ENCODE results near the gene TCF12. TPM values are rescaled to one million over a fixed set of nuclear protein-coding genes. Genes with fewer than 3 reads are reported as not detected.

The TCF12 gene
- total and polyA plus RNA-seq, 7 experiments from 2014 or later, result 51.3 to 99.4 (median 79.9) TPM

GRCh38 chr15:56963126-56963525, 44.7 kb downstream of the TCF12 start:
- H3K36me3 ChIP-seq (ENCODE audit: control insufficient read depth in 2 of 3, insufficient read depth in 3 of 3, low read length in 3 of 3), result no peaks in the 10 kb centered on the region
- Mint-ChIP-seq H3K27ac (peak overlapping the region in 8 of 9 donors; percentile 39 to 96 (median 76)), H3K27me3 (no peaks in the 10 kb centered on the region), H3K9me3 (peaks cover 0 to 2% (median 0%) of the 10 kb centered on the region in 11 donors), H3K36me3 (peaks cover 0 to 4% (median 0%) of the 10 kb centered on the region in 5 donors), H3K4me1 (peaks cover 29 to 70% (median 55%) of the 10 kb centered on the region in 7 donors), H3K4me3 (peak overlapping the region in 8 of 10 donors; percentile 54 to 88 (median 76))
- no peaks in the 10 kb centered on the region for H3K27me3 ChIP-seq (ENCODE audit: control insufficient read depth in 2 of 2, insufficient read depth in 2 of 2, low read length in 2 of 2)
- peak overlapping the region; percentile 30 for H3K27ac ChIP-seq (ENCODE audit: low read depth, low read length)
- no peak overlapping the region for H3K4me3 ChIP-seq (ENCODE audit: low read length)
- POLR2A ChIA-PET, result no interaction called here
- CTCF ChIA-PET, result interaction anchor here (0.5 kb wide), 1 partner anchor 814 kb away, joined by 3 read pairs; no protein-coding TSS in a partner anchor
- DNase-seq (no peak), ATAC-seq (no peak)
- H3K9me3 ChIP-seq (ENCODE audit: control insufficient read depth in 2 of 3, low read length in 3 of 3), result no peaks in the 10 kb centered on the region
- peaks cover 20 to 30% of the 10 kb centered on the region in 2 donors for H3K4me1 ChIP-seq (ENCODE audit: control insufficient read depth in 2 of 2, insufficient read depth in 2 of 2, low read length in 2 of 2)
- intact Hi-C loops (cut with micrococcal nuclease), result loop anchor here in 1 of 2 donors (2.0 to 5.0 kb wide), 2 partner anchors 20 to 36 kb away; no protein-coding TSS in a partner anchor

GRCh38 chr15:56963710-56964109, 45.3 kb downstream of the TCF12 start:
- H3K4me1 Mint-ChIP-seq, result peaks cover 28 to 70% (median 55%) of the 10 kb centered on the region in 7 donors
- DNase-seq (peak in 7 of 9 donors; percentile 29 to 68 (median 55)), ATAC-seq (peak; percentile 63)
- CTCF ChIA-PET, result interaction anchor here (1.2 kb wide), 1 partner anchor 23 kb away, joined by 3 read pairs; no protein-coding TSS in a partner anchor
- peaks cover 0 to 4% (median 0%) of the 10 kb centered on the region in 5 donors for H3K36me3 Mint-ChIP-seq
- H3K27ac Mint-ChIP-seq, result peak overlapping the region in 8 of 9 donors; percentile 39 to 96 (median 79)
- Histone ChIP-seq H3K4me1 (ENCODE audit: control insufficient read depth in 2 of 2, insufficient read depth in 2 of 2, low read length in 2 of 2) (peaks cover 18 to 24% of the 10 kb centered on the region in 2 donors), H3K36me3 (ENCODE audit: control insufficient read depth in 2 of 3, insufficient read depth in 3 of 3, low read length in 3 of 3) (no peaks in the 10 kb centered on the region), H3K9me3 (ENCODE audit: control insufficient read depth in 2 of 3, low read length in 3 of 3) (no peaks in the 10 kb centered on the region), H3K27me3 (ENCODE audit: control insufficient read depth in 2 of 2, insufficient read depth in 2 of 2, low read length in 2 of 2) (no peaks in the 10 kb centered on the region), H3K4me3 (ENCODE audit: low read length) (peak overlapping the region; percentile 20), H3K27ac (ENCODE audit: low read depth, low read length) (peak overlapping the region; percentile 30)
- intact Hi-C loops (cut with micrococcal nuclease), result loop anchor here in 1 of 2 donors (2.0 to 5.0 kb wide), 2 partner anchors 21 to 36 kb away; no protein-coding TSS in a partner anchor
- no peaks in the 10 kb centered on the region for H3K27me3 Mint-ChIP-seq
- POLR2A ChIA-PET, result no interaction called here
- H3K9me3 Mint-ChIP-seq, result no peaks in the 10 kb centered on the region
- H3K4me3 Mint-ChIP-seq, result peak overlapping the region in 9 of 10 donors; percentile 43 to 88 (median 74)

- H3K36me3 ChIP-seq (ENCODE audit: control insufficient read depth in 2 of 3, insufficient read depth in 3 of 3, low read length in 3 of 3), result no peaks in the 10 kb centered on the region
- Mint-ChIP-seq H3K27me3 (no peaks in the 10 kb centered on the region), H3K4me3 (peak overlapping the region in 8 of 10 donors; percentile 6 to 88 (median 73)), H3K4me1 (peaks cover 28 to 70% (median 55%) of the 10 kb centered on the region in 7 donors), H3K36me3 (peaks cover 0 to 4% (median 0%) of the 10 kb centered on the region in 5 donors), H3K9me3 (no peaks in the 10 kb centered on the region), H3K27ac (peak overlapping the region in 8 of 9 donors; percentile 39 to 96 (median 79))
- H3K4me1 ChIP-seq (ENCODE audit: control insufficient read depth in 2 of 2, insufficient read depth in 2 of 2, low read length in 2 of 2), result peaks cover 14 to 20% of the 10 kb centered on the region in 2 donors
- POLR2A ChIA-PET, result no interaction called here
- ATAC-seq (no peak), DNase-seq (no peak)
- H3K9me3 ChIP-seq (ENCODE audit: control insufficient read depth in 2 of 3, low read length in 3 of 3), result no peaks in the 10 kb centered on the region
- no peak overlapping the region for H3K27ac ChIP-seq (ENCODE audit: low read depth, low read length)
- intact Hi-C loops (cut with micrococcal nuclease), result loop anchor here in 1 of 2 donors (5.0 kb wide), 1 partner anchor 37 kb away; no protein-coding TSS in a partner anchor
- H3K4me3 ChIP-seq (ENCODE audit: low read length), result peak overlapping the region; percentile 20
- no peaks in the 10 kb centered on the region for H3K27me3 ChIP-seq (ENCODE audit: control insufficient read depth in 2 of 2, insufficient read depth in 2 of 2, low read length in 2 of 2)
- CTCF ChIA-PET, result interaction anchor here (0.6 to 1.2 kb wide), 2 partner anchors 23 to 276 kb away, joined by 3 to 4 read pairs; no protein-coding TSS in a partner anchor
Measured at GRCh38 chr15:56964182-56964581, 45.7 kb downstream of the TCF12 start.

GRCh38 chr15:56965231-56966013, 47.0 kb downstream of the TCF12 start:
- no peak overlapping the region for H3K4me3 Mint-ChIP-seq
- no peak for ATAC-seq
- H3K36me3 Mint-ChIP-seq, result peaks cover 0 to 9% (median 5%) of the 10 kb centered on the region in 5 donors
- H3K27me3 ChIP-seq (ENCODE audit: control insufficient read depth in 2 of 2, insufficient read depth in 2 of 2, low read length in 2 of 2), result no peaks in the 10 kb centered on the region
- H3K4me3 ChIP-seq (ENCODE audit: low read length), result no peak overlapping the region
- no peaks in the 10 kb centered on the region for H3K36me3 ChIP-seq (ENCODE audit: control insufficient read depth in 2 of 3, insufficient read depth in 3 of 3, low read length in 3 of 3)
- H3K27ac ChIP-seq (ENCODE audit: low read depth, low read length), result no peak overlapping the region
- peak overlapping the region in 1 of 9 donors; percentile 66 for H3K27ac Mint-ChIP-seq
- POLR2A ChIA-PET, result no interaction called here
- H3K4me1 ChIP-seq (ENCODE audit: control insufficient read depth in 2 of 2, insufficient read depth in 2 of 2, low read length in 2 of 2), result peaks cover 11 to 16% of the 10 kb centered on the region in 2 donors
- no peak for DNase-seq
- H3K27me3 Mint-ChIP-seq, result no peaks in the 10 kb centered on the region
- no peaks in the 10 kb centered on the region for H3K9me3 Mint-ChIP-seq
- H3K9me3 ChIP-seq (ENCODE audit: control insufficient read depth in 2 of 3, low read length in 3 of 3), result no peaks in the 10 kb centered on the region
- H3K4me1 Mint-ChIP-seq, result peaks cover 29 to 76% (median 60%) of the 10 kb centered on the region in 7 donors
- CTCF ChIA-PET, result no interaction called here
- intact Hi-C loops (cut with micrococcal nuclease), result loop anchor here in 1 of 2 donors (2.0 kb wide), 1 partner anchor 15 kb away; no protein-coding TSS in a partner anchor

- Mint-ChIP-seq H3K27ac (peak overlapping the region in 2 of 9 donors; percentile 59 to 73), H3K36me3 (peaks cover 0 to 9% (median 5%) of the 10 kb centered on the region in 5 donors)
- CTCF ChIA-PET, result no interaction called here
Measured at GRCh38 chr15:56967336-56967735, 48.9 kb downstream of the TCF12 start.

GRCh38 chr15:56968256-56968655, 49.8 kb downstream of the TCF12 start:
- ATAC-seq, result no peak
- POLR2A ChIA-PET, result interaction anchor here (0.6 kb wide), 1 partner anchor 78 kb away, joined by 3 read pairs; no protein-coding TSS in a partner anchor
- Mint-ChIP-seq H3K27me3 (no peaks in the 10 kb centered on the region), H3K27ac (peak overlapping the region in 2 of 9 donors; percentile 47 to 57), H3K4me3 (peak overlapping the region in 2 of 10 donors; percentile 8 to 39), H3K36me3 (peaks cover 0 to 9% (median 5%) of the 10 kb centered on the region in 5 donors), H3K4me1 (peaks cover 39 to 79% (median 72%) of the 10 kb centered on the region in 7 donors), H3K9me3 (no peaks in the 10 kb centered on the region)
- DNase-seq, result no peak
- no peak overlapping the region for H3K27ac ChIP-seq (ENCODE audit: low read depth, low read length)
- intact Hi-C loops (cut with micrococcal nuclease), result no loop called here
- H3K4me1 ChIP-seq (ENCODE audit: control insufficient read depth in 2 of 2, insufficient read depth in 2 of 2, low read length in 2 of 2), result peaks cover 1 to 13% of the 10 kb centered on the region in 2 donors
- H3K4me3 ChIP-seq (ENCODE audit: low read length), result no peak overlapping the region
- CTCF ChIA-PET, result no interaction called here
- H3K36me3 ChIP-seq (ENCODE audit: control insufficient read depth in 2 of 3, insufficient read depth in 3 of 3, low read length in 3 of 3), result no peaks in the 10 kb centered on the region
- H3K9me3 ChIP-seq (ENCODE audit: control insufficient read depth in 2 of 3, low read length in 3 of 3), result no peaks in the 10 kb centered on the region
- H3K27me3 ChIP-seq (ENCODE audit: control insufficient read depth in 2 of 2, insufficient read depth in 2 of 2, low read length in 2 of 2), result no peaks in the 10 kb centered on the region

More at GRCh38 chr15:56967336-56967735, 48.9 kb downstream of the TCF12 start:
- no peaks in the 10 kb centered on the region for H3K9me3 ChIP-seq (ENCODE audit: control insufficient read depth in 2 of 3, low read length in 3 of 3)
- H3K27me3 Mint-ChIP-seq, result no peaks in the 10 kb centered on the region
- no peak overlapping the region for H3K4me3 ChIP-seq (ENCODE audit: low read length)
- H3K4me1 ChIP-seq (ENCODE audit: control insufficient read depth in 2 of 2, insufficient read depth in 2 of 2, low read length in 2 of 2), result peaks cover 9 to 16% of the 10 kb centered on the region in 2 donors
- no peaks in the 10 kb centered on the region for H3K27me3 ChIP-seq (ENCODE audit: control insufficient read depth in 2 of 2, insufficient read depth in 2 of 2, low read length in 2 of 2)
- peak overlapping the region in 1 of 10 donors; percentile 24 for H3K4me3 Mint-ChIP-seq
- H3K9me3 Mint-ChIP-seq, result no peaks in the 10 kb centered on the region
- DNase-seq, result no peak
- no peaks in the 10 kb centered on the region for H3K36me3 ChIP-seq (ENCODE audit: control insufficient read depth in 2 of 3, insufficient read depth in 3 of 3, low read length in 3 of 3)
- no peak for ATAC-seq
- H3K4me1 Mint-ChIP-seq, result peaks cover 37 to 79% (median 72%) of the 10 kb centered on the region in 7 donors
- no peak overlapping the region for H3K27ac ChIP-seq (ENCODE audit: low read depth, low read length)
- intact Hi-C loops (cut with micrococcal nuclease), result loop anchor here in 1 of 2 donors (2.0 kb wide), 1 partner anchor 13 kb away; no protein-coding TSS in a partner anchor
- POLR2A ChIA-PET, result no interaction called here
